Activated naive CD4-positive, alpha-beta T cell treated with anti-CD3 and anti-CD28 coated beads for 36 hours (primary cell): ENCODE results near the gene KIF2A. TPM values are rescaled to one million over a fixed set of nuclear protein-coding genes. Genes with fewer than 3 reads are reported as not detected.
A peak's percentile ranks its signal among the peaks of the same experiment; 100 is the strongest.
"Not testable (repeated sequence)": the region's sequence is repeated elsewhere in the genome, so short reads cannot be mapped to it uniquely, and the experiment has no call there.

Source experiments
- CTCF ChIA-PET: fragments of 350-600 bp; sonication (Branson Sonifier 250); formaldehyde crosslinking; loops from one replicate; lab custom pipeline; 2021; ENCODE audit warnings: antibody characterized with exemption; lab: Charles Lee
- DNase-seq: peaks from one replicate; pipeline ENCODE4 v3.0.0-alpha.2; 2020
- H3K27ac Mint-ChIP-seq: one replicate; pipeline ENCODE4 v1.8.0; 2021; ENCODE audit warnings: mild to moderate bottlenecking, mixed read lengths
- H3K27me3 Mint-ChIP-seq: one replicate; pipeline ENCODE4 v1.8.0; 2021; ENCODE audit warnings: low read depth, mixed read lengths
- H3K36me3 Mint-ChIP-seq: one replicate; pipeline ENCODE4 v1.8.0; 2021; ENCODE audit warnings: low read depth, mixed read lengths
- H3K4me1 Mint-ChIP-seq: one replicate; pipeline ENCODE4 v1.8.0; 2021; ENCODE audit warnings: low read depth, mixed read lengths
- H3K4me3 Mint-ChIP-seq: one replicate; pipeline ENCODE4 v1.8.0; 2021; ENCODE audit warnings: mild to moderate bottlenecking, moderate library complexity, mixed read lengths
- H3K9me3 Mint-ChIP-seq: one replicate; pipeline ENCODE4 v1.8.0; 2021; ENCODE audit warnings: mixed read lengths
- intact Hi-C: fragments of 100-400 bp; cut with micrococcal nuclease; formaldehyde crosslinking; loops from one replicate; pipeline ENCODE4 v1.15.1; 2023
- total RNA-seq, 2 experiments: library from RNA; stranded (reverse); gene quantifications; one replicate each; pipeline ENCODE4 v1.2.3, GENCODE V29; 2021

Gene KIF2A
- total RNA-seq, 2 experiments from 2014 or later = 101 to 117 TPM

GRCh38 chr5:62273687-62274086, 32.3 kb upstream of the KIF2A start:
- H3K4me3 Mint-ChIP-seq = no peak overlapping the region

GRCh38 chr5:62275581-62275980, 30.4 kb upstream of the KIF2A start:
- intact Hi-C loops = no loop called here
- H3K4me3 Mint-ChIP-seq = no peak overlapping the region
- no peaks in the 10 kb centered on the region for H3K27me3 Mint-ChIP-seq
- no peaks in the 10 kb centered on the region for H3K36me3 Mint-ChIP-seq
- no peaks in the 10 kb centered on the region for H3K9me3 Mint-ChIP-seq
- no peak for DNase-seq
- H3K4me1 Mint-ChIP-seq = peaks cover 4% of the 10 kb centered on the region
- H3K27ac Mint-ChIP-seq = no peak overlapping the region
- CTCF ChIA-PET = interaction anchor here (0.8 to 0.9 kb wide), 2 partner anchors 14 to 111 kb away, joined by 3 to 5 read pairs; no protein-coding TSS in a partner anchor

More at GRCh38 chr5:62273687-62274086, 32.3 kb upstream of the KIF2A start:
- H3K36me3 Mint-ChIP-seq = no peaks in the 10 kb centered on the region
- H3K4me1 Mint-ChIP-seq = peaks cover 8% of the 10 kb centered on the region
- no peak for DNase-seq
- intact Hi-C loops = no loop called here
- H3K27ac Mint-ChIP-seq = no peak overlapping the region
- H3K27me3 Mint-ChIP-seq = no peaks in the 10 kb centered on the region
- no peaks in the 10 kb centered on the region for H3K9me3 Mint-ChIP-seq
- CTCF ChIA-PET = interaction anchor here (0.5 to 1.4 kb wide), 4 partner anchors 10 to 339 kb away, joined by 3 to 6 read pairs (median 4); no protein-coding TSS in a partner anchor

DNA sequence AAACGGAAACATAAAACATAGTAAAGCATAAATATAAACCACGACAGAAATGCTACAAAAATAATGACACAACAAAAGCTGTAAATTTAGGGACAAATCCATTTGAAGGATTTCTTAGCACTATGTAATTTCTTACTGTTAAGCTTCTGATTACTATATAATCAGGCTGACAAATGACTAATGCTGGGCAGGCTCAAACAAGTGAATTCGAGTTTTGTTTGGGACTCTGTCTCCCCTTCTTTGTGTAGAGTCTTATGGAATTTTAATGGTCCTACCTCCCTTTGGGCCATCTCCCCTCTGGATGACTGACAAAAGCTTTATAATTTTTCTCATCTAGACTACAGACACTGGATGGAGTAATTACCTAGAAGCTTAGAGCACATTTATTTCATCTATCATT, 24.6 kb upstream of the KIF2A start:
- Mint-ChIP-seq H3K27ac (no peak overlapping the region), H3K9me3 (peaks cover 7% of the 10 kb centered on the region), H3K27me3 (no peaks in the 10 kb centered on the region), H3K36me3 (no peaks in the 10 kb centered on the region), H3K4me1 (peaks cover 24% of the 10 kb centered on the region), H3K4me3 (no peak overlapping the region)
- intact Hi-C loops = no loop called here
- no peak for DNase-seq
- CTCF ChIA-PET = interaction anchor here (0.6 kb wide), 1 partner anchor 38 kb away, joined by 3 read pairs; no protein-coding TSS in a partner anchor

GRCh38 chr5:62282064-62282463, 23.9 kb upstream of the KIF2A start:
- intact Hi-C loops = no loop called here
- H3K4me3 Mint-ChIP-seq = no peak overlapping the region
- H3K27me3 Mint-ChIP-seq = no peaks in the 10 kb centered on the region
- H3K27ac Mint-ChIP-seq = no peak overlapping the region
- H3K9me3 Mint-ChIP-seq = peaks cover 7% of the 10 kb centered on the region
- H3K36me3 Mint-ChIP-seq = no peaks in the 10 kb centered on the region
- CTCF ChIA-PET = no interaction called here
- DNase-seq = no peak
- H3K4me1 Mint-ChIP-seq = peaks cover 27% of the 10 kb centered on the region

DNA sequence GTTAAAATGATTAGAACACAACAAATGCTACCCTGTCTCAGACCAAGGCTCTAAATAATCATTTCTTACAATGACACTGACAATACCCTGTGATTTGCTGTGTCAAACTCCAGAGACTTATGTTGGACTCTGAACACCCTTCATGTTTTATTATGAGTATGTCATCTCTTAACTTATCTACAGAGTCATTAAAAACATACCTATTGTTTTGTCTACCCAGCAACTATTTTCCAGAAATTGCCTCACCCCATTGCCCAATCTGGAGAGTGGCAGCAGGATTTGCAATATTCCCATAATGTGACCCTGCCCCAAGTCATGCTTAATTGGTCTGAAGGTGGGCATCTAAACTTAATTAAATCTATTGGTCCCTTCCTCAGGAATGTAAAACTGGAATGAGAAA, 23.0 kb upstream of the KIF2A start:
- no peak overlapping the region for H3K4me3 Mint-ChIP-seq
- no peaks in the 10 kb centered on the region for H3K27me3 Mint-ChIP-seq
- peaks cover 32% of the 10 kb centered on the region for H3K4me1 Mint-ChIP-seq
- H3K27ac Mint-ChIP-seq = no peak overlapping the region
- H3K9me3 Mint-ChIP-seq = peaks cover 7% of the 10 kb centered on the region
- intact Hi-C loops = no loop called here
- CTCF ChIA-PET = interaction anchor here (0.9 kb wide), 1 partner anchor 9 kb away, joined by 3 read pairs; no protein-coding TSS in a partner anchor
- no peak for DNase-seq
- H3K36me3 Mint-ChIP-seq = no peaks in the 10 kb centered on the region

DNA sequence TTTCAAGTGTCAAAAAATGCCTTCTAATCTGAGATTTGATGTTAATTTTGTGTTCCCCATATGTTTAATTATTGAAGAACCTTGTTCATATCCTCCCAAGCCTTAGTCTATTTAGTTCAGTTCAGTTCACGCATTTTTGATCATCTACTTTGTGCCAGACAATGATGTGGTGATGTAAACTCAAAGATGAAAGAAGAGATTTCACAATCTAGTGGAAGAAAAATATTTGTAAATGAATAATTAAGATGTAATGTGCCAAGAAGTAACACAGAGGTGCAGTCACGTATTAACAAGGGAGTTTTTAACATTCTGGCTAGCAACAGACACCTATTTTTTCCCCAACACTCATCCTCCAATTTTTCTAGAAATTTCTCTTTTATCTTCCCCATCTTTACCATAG, 22.1 kb upstream of the KIF2A start:
- no peak overlapping the region for H3K4me3 Mint-ChIP-seq
- no peak overlapping the region for H3K27ac Mint-ChIP-seq
- H3K9me3 Mint-ChIP-seq = peaks cover 7% of the 10 kb centered on the region
- CTCF ChIA-PET = interaction anchor here (0.9 kb wide), 1 partner anchor 9 kb away, joined by 3 read pairs; no protein-coding TSS in a partner anchor
- DNase-seq = no peak
- peaks cover 34% of the 10 kb centered on the region for H3K4me1 Mint-ChIP-seq
- no peaks in the 10 kb centered on the region for H3K27me3 Mint-ChIP-seq
- intact Hi-C loops = loop anchor here (2.0 kb wide), 1 partner anchor 15 kb away; no protein-coding TSS in a partner anchor
- no peaks in the 10 kb centered on the region for H3K36me3 Mint-ChIP-seq

- H3K27me3 Mint-ChIP-seq = no peaks in the 10 kb centered on the region
- intact Hi-C loops = loop anchor here (1.0 to 5.0 kb wide), 3 partner anchors 16 to 48 kb away; no protein-coding TSS in a partner anchor
- H3K4me1 Mint-ChIP-seq = peaks cover 39% of the 10 kb centered on the region
- peaks cover 7% of the 10 kb centered on the region for H3K9me3 Mint-ChIP-seq
- CTCF ChIA-PET = interaction anchor here (0.5 to 1.6 kb wide), 6 partner anchors 10 to 67 kb away, joined by 3 to 5 read pairs (median 4); no protein-coding TSS in a partner anchor
- H3K36me3 Mint-ChIP-seq = no peaks in the 10 kb centered on the region
- H3K27ac Mint-ChIP-seq = peak overlapping the region; percentile 81
- DNase-seq = peak; percentile 74
- no peak overlapping the region for H3K4me3 Mint-ChIP-seq
These were observed 20.8 kb upstream of the KIF2A start for GRCh38 chr5:62284946-62285891.

DNA sequence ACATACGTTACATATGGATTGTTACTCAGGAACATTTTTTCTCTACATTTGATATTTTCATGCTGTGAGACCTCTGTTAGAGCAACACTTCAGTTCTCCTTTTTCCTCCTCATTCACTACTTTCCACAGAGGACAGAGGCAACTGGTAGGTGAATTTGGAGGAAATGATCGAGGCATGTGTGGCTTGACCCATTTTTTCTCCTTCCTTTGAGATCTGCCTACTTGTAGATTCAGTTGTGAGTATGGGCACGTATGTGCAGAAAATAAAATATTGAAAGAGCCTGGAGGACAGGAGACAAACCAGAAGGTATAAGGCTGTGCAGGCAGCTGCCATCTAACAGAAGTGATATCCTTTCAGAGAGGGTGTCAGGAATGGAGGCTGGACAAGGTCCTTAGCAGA, 19.2 kb upstream of the KIF2A start:
- no peaks in the 10 kb centered on the region for H3K27me3 Mint-ChIP-seq
- H3K9me3 Mint-ChIP-seq = peaks cover 7% of the 10 kb centered on the region
- CTCF ChIA-PET = interaction anchor here (1.5 to 2.0 kb wide), 2 partner anchors 11 to 19 kb away, joined by 3 to 4 read pairs; partner anchors contain the start of gene KIF2A
- H3K36me3 Mint-ChIP-seq = no peaks in the 10 kb centered on the region
- H3K4me3 Mint-ChIP-seq = no peak overlapping the region
- H3K4me1 Mint-ChIP-seq = peaks cover 46% of the 10 kb centered on the region
- H3K27ac Mint-ChIP-seq = no peak overlapping the region
- no peak for DNase-seq
- intact Hi-C loops = loop anchor here (5.0 kb wide), 1 partner anchor 50 kb away; no protein-coding TSS in a partner anchor

GRCh38 chr5:62287237-62287636, 18.8 kb upstream of the KIF2A start:
- DNase-seq = no peak
- H3K9me3 Mint-ChIP-seq = peaks cover 7% of the 10 kb centered on the region
- intact Hi-C loops = loop anchor here (5.0 kb wide), 1 partner anchor 50 kb away; no protein-coding TSS in a partner anchor
- no peak overlapping the region for H3K4me3 Mint-ChIP-seq
- peaks cover 47% of the 10 kb centered on the region for H3K4me1 Mint-ChIP-seq
- no peaks in the 10 kb centered on the region for H3K36me3 Mint-ChIP-seq
- no peak overlapping the region for H3K27ac Mint-ChIP-seq
- CTCF ChIA-PET = interaction anchor here (1.1 to 2.0 kb wide), 3 partner anchors 10 to 27 kb away, joined by 3 to 4 read pairs (median 3); partner anchors contain the start of gene KIF2A
- no peaks in the 10 kb centered on the region for H3K27me3 Mint-ChIP-seq

DNA sequence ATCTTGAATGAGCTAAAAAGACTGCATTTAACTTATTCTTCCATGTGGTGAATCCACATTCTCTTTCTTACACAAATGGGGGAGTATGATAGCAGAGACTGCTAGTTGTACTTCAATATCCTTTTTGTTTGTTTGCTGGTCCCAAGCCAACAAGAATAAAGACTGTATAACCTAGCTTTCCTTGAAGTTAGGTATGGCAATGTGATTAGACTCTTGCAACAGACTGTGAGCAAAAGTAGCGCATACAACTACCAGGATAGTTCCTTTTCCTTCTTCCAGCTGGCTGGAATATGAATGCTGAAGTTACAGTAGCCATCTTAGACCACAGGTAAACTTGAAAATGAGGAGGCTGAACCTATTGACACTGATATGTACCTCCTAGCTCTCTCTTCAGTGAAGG, 17.9 kb upstream of the KIF2A start:
- no peaks in the 10 kb centered on the region for H3K36me3 Mint-ChIP-seq
- H3K9me3 Mint-ChIP-seq = peaks cover 7% of the 10 kb centered on the region
- DNase-seq = no peak
- CTCF ChIA-PET = interaction anchor here (0.7 to 2.0 kb wide), 4 partner anchors 9 to 75 kb away, joined by 3 to 8 read pairs (median 4); partner anchors contain the start of gene KIF2A
- H3K27me3 Mint-ChIP-seq = no peaks in the 10 kb centered on the region
- no peak overlapping the region for H3K27ac Mint-ChIP-seq
- peaks cover 54% of the 10 kb centered on the region for H3K4me1 Mint-ChIP-seq
- H3K4me3 Mint-ChIP-seq = no peak overlapping the region
- intact Hi-C loops = loop anchor here (5.0 kb wide), 1 partner anchor 51 kb away; no protein-coding TSS in a partner anchor

DNA sequence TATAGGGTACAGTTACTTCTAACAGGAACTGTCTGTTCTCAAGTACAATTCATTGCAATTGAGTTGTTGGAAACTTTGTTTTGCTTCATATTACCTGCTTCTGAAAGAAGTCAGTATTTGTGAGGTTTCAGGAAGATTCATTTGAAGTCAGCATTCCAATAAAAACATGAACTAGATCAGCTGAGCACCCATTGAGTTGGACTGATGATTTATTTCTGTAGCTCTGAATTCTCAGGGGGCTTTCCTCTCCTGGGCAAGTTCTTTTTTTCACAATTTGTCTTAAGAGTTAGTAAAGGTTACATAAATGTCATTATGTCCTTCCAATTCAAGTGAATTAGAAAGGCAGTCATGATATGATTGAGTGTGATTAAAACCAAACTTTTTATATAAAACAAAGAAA, 16.2 kb upstream of the KIF2A start:
- no peak for DNase-seq
- CTCF ChIA-PET = interaction anchor here (0.6 to 1.2 kb wide), 3 partner anchors 14 to 16 kb away, joined by 3 to 5 read pairs (median 3); partner anchors contain the start of gene KIF2A
- intact Hi-C loops = loop anchor here (5.0 kb wide), 1 partner anchor 53 kb away; no protein-coding TSS in a partner anchor
- Mint-ChIP-seq H3K4me3 (no peak overlapping the region), H3K36me3 (no peaks in the 10 kb centered on the region), H3K4me1 (peaks cover 49% of the 10 kb centered on the region), H3K27me3 (no peaks in the 10 kb centered on the region), H3K9me3 (peaks cover 7% of the 10 kb centered on the region), H3K27ac (no peak overlapping the region)

GRCh38 chr5:62291829-62292228, 14.2 kb upstream of the KIF2A start:
- intact Hi-C loops, H3K27ac Mint-ChIP-seq, H3K36me3 Mint-ChIP-seq, H3K9me3 Mint-ChIP-seq, H3K27me3 Mint-ChIP-seq: not testable (repeated sequence)
- Mint-ChIP-seq H3K4me3 (peak overlapping the region; percentile 47), H3K4me1 (peaks cover 36% of the 10 kb centered on the region)
- DNase-seq = peak; percentile 58
- CTCF ChIA-PET = interaction anchor here (0.5 to 1.0 kb wide), 2 partner anchors 67 to 1265 kb away, joined by 4 to 5 read pairs; no protein-coding TSS in a partner anchor
